ENCODE results near the gene SLC24A3.

Gene SLC24A3

DNA sequence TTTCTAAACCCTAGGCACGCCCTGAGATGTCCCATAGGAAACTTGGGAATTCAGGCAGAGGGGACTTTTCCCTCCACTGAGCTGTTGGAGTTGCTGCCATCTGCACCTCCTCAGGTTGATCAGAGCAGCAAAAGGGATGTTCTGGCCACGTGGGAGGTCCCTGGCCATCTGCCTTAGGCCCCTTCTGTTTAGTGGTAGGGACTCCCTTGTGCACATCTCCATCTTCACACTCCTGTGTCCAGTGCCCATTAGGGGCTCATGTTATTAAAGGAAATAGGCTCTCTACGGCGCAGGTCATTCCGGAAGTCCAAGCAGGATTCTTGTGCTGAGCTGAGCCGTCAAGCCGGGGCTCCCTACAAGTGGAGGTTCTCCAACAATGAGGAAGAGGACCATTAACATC lies 307.8 kb downstream of the SLC24A3 start:
- H3K4me3 ChIP-seq (replicated peaks; ENCODE audit: low read depth, low read length) = no peak overlapping the region
- DNase-seq (ENCODE audit: extremely low read depth, low read depth) = no peak
- TF ChIP-seq, protein P1, sequence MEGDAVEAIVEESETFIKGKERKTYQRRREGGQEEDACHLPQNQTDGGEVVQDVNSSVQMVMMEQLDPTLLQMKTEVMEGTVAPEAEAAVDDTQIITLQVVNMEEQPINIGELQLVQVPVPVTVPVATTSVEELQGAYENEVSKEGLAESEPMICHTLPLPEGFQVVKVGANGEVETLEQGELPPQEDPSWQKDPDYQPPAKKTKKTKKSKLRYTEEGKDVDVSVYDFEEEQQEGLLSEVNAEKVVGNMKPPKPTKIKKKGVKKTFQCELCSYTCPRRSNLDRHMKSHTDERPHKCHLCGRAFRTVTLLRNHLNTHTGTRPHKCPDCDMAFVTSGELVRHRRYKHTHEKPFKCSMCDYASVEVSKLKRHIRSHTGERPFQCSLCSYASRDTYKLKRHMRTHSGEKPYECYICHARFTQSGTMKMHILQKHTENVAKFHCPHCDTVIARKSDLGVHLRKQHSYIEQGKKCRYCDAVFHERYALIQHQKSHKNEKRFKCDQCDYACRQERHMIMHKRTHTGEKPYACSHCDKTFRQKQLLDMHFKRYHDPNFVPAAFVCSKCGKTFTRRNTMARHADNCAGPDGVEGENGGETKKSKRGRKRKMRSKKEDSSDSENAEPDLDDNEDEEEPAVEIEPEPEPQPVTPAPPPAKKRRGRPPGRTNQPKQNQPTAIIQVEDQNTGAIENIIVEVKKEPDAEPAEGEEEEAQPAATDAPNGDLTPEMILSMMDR (IDR thresholded peaks at IDR 0.05; ENCODE audit: low read depth, low read length, missing control alignments) = no peak

DNA sequence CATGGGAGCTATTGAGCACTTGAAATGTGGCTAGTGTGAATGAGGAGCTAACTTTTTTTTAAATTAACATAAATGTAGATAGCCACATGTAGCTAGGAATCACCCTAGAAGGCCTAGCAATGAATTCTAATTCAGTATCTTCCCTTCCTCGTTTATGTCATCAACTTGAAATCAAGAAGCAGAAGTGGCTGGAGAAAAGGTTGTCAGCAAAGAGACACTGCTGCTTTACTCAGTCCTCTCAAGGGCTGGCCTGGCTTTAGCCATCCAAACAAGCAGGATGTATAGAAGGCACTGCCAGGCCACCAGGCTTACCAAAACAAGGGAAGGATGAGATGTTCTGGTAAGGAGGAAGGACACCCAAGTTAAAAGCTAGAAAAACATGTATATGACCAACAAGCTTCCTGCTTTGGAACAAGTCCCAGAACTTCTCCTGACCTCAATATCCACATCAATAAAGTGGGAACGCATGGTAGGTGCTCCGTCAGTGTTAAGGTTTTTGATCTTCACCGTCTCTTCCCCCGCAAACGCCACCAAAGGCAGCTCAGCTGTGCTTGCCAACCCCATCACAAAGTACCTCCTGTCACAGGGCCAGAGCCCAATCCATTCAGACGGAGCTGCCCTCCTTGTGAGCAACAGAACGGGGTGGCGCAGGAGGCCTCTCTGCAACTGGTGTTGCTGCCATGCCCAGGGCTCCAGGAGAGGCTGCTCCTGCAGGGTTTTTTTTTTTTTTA lies 309.8 kb downstream of the SLC24A3 start:
- TF ChIP-seq, protein P1 (IDR thresholded peaks at IDR 0.05; ENCODE audit: low read depth, low read length, missing control alignments) = no peak
- no peak overlapping the region for H3K4me3 ChIP-seq (replicated peaks; ENCODE audit: low read depth, low read length)
- no peak for DNase-seq (ENCODE audit: extremely low read depth, low read depth)

DNA sequence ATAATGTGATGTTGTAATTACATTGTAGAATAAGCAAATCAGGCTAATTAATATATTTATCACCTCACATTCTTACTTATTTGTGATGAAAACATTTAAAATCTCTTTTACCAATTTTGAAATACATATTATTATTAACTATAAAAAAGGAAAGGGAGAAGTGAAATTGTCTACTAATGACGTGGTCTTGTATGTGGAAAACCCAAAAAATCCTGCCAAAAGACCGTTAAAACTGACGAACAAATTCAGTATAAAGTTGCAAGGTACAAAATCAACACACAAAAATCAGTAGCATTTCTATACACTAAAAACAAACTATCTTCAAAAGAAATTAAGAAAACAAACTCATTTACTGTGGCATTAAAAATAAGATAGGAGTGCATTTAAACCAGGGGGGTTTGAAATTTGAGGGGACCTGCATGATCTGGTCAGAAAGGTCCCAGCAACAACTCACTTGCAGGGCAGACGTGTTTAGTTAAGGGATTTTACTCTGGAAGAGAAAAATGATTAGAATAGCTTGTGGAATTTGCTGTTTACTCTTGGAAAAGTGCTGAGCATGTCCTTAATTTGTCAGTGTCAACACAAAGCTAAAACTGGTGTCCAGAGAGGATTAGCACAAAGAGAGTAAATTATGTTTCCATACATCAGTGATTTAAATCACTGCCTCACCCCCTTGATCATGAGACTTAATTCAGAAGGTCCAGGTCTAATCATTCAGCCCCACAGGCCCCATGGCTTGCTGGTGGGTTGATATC lies 310.6 kb downstream of the SLC24A3 start:
- H3K4me3 ChIP-seq (replicated peaks; ENCODE audit: low read depth, low read length) = no peak overlapping the region
- no peak for DNase-seq (ENCODE audit: extremely low read depth, low read depth)
- TF ChIP-seq, protein P1 (IDR thresholded peaks at IDR 0.05; ENCODE audit: low read depth, low read length, missing control alignments) = no peak

DNA sequence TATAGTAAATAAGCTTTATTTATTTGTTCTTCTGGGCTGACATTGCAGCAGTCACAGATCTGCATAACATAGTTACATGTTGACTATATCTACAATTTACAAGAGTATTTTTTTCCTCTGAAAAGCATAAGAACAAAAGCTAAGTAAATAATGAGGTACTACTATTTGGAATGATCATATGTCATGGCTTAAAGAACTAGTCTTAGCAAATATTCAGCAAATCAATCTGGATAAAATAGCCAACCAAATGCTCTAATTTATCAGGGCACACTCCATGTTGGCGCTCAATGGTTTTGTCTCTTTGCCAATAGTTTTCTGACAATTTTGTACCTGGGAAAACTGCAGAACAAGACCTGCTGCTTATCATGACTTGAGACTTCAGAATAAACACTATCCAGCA lies 312.2 kb downstream of the SLC24A3 start:
- no peak for DNase-seq (ENCODE audit: extremely low read depth, low read depth)
- TF ChIP-seq, protein P1 (IDR thresholded peaks at IDR 0.05; ENCODE audit: low read depth, low read length, missing control alignments) = no peak
- H3K4me3 ChIP-seq (replicated peaks; ENCODE audit: low read depth, low read length) = no peak overlapping the region

DNA sequence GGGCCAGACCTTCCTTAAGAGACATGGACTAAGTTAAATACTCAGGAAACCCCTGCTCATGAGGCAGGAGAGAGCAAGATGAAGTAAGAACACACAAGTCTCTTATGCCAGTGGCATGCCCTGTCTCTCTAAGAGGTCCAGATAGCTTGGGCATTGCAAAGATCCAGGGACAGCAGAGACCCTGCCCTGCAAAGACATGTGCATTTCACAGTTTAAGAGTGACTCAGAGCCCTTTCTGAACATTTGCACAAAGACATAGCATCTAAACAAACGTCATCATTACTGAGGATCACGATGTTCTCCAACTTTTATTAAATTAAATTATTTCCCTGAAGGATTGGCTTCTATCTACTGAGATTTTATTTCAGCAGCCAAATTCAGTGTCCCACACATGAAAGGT lies 315.1 kb downstream of the SLC24A3 start:
- TF ChIP-seq, protein P1 (IDR thresholded peaks at IDR 0.05; ENCODE audit: low read depth, low read length, missing control alignments) = no peak
- H3K4me3 ChIP-seq (replicated peaks; ENCODE audit: low read depth, low read length) = no peak overlapping the region
- DNase-seq (ENCODE audit: extremely low read depth, low read depth) = no peak

DNA sequence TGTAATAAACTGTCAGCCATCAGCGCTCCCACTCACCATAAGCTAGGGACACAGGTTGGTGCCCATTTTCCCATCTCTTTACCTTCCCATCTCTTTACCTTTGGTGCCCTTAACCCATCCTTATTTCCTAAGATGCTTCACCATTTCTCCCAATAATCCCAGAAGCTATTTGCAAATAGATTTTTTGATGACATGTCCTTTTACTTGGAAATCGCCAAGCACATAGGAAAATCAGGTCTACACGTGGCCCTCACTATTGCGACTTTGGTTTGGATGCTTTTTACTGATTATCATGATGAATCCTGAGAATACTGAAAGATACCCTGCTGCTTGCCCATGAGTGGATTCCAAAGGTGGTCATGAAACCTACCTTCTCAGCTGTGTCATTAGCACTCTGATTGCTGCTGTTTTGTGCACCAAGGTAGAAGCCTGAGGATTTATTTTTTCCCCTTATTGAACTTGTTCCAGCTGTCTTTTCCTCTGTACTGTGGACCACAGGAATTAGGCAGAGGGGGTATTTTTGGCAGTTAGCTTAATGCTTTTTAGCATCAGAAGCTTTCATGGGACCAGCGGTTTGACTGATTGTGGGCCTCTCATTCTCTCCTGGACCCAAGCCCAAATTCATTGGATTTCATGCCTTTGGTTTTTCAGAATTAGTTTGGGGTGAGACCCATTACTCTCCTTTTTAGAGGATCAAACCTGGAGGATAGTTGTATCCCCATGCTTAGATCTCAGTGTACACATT lies 316.0 kb downstream of the SLC24A3 start:
- TF ChIP-seq, protein P1 (IDR thresholded peaks at IDR 0.05; ENCODE audit: low read depth, low read length, missing control alignments) = no peak
- no peak for DNase-seq (ENCODE audit: extremely low read depth, low read depth)

More for the DNA sequence above, 316.0 kb downstream of the SLC24A3 start:
- no peak overlapping the region for H3K4me3 ChIP-seq (replicated peaks; ENCODE audit: low read depth, low read length)
